DMS 273 treated with DMSO at 0.1 percent for 48 hours (cell line): Measurements from ENCODE around the gene TGM6.
"Not testable (repeated sequence)": the region's sequence is repeated elsewhere in the genome, so short reads cannot be mapped to it uniquely, and the experiment has no call there.

Experiments used
- DNase-seq: peaks from one replicate; lab custom pipeline; 2025; lab: John Stamatoyannopoulos, UW

Gene TGM6

GRCh38 chr20:2398449-2398848 lies 17.7 kb downstream of the TGM6 start:
- no peak for DNase-seq

- no peak for DNase-seq
These were observed 18.7 kb downstream of the TGM6 start for GRCh38 chr20:2399390-2399789.

DNA sequence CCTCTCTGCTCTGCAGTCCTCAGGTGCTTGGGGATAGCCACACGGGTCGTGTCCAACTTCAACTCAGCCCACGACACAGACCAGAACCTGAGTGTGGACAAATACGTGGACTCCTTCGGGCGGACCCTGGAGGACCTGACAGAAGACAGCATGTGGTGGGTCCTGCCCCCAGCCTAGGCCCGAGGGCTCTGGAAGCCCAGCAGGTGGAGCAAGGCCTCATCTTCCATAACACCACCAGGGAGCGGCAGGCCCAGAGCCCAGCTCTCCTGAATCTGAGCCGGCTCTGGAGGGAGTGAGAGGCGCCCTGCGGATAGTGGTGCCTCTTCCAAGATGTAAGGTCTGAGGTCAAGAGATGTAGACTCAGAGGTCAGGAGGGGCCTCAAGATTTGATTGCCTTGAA lies 19.6 kb downstream of the TGM6 start:
- no peak for DNase-seq

GRCh38 chr20:2401527-2401926 lies 20.8 kb downstream of the TGM6 start:
- DNase-seq, result no peak

- peak; percentile 34 for DNase-seq
These were observed 21.7 kb downstream of the TGM6 start for GRCh38 chr20:2402271-2402980.

DNA sequence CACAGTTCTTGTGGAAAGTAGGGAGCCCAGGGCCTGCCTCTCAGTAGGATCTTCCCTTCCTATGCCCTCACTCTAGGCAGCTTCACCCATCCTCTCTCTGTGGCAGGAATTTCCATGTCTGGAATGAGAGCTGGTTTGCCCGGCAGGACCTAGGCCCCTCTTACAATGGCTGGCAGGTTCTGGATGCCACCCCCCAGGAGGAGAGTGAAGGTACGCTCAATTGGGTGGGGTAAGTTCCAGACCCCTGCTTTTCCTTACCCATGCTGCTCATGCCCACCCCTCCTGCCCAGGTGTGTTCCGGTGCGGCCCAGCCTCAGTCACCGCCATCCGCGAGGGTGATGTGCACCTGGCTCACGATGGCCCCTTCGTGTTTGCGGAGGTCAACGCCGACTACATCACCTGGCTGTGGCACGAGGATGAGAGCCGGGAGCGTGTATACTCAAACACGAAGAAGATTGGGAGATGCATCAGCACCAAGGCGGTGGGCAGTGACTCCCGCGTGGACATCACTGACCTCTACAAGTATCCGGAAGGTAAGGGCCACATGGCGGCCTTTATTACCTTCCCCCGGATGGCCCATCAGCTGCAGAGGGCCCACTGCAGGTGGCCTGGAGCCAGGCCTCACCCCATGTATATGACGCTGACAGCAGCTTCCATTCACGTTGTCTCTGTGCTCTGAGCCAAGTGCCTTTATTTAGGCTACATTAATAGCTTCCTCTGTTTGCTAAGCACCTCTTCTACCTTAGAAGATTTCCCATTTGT lies 22.8 kb downstream of the TGM6 start:
- no peak for DNase-seq

- no peak for DNase-seq
These were observed 25.0 kb downstream of the TGM6 start for GRCh38 chr20:2405693-2406065.

GRCh38 chr20:2407355-2407754 lies 26.7 kb downstream of the TGM6 start:
- not testable (repeated sequence) for DNase-seq

DNA sequence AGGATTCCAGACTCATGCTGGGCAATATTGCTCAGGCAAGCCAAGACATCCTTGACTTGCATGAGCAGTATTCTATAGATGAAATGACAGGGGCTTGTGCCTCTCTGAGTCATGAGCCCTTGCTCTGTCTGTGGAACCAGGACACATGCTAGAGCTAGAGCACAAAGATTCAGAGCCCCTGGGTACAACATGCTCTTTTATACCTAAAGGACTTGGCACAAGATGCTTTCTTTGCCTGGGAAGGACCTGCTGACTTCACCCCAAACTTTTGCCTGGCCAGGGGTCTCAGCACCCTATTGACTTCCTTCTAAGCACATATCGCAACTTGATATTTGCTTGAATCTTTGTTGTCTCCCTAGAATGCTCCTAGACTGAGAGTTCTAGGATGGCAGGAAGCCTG lies 27.4 kb downstream of the TGM6 start:
- no peak for DNase-seq

GRCh38 chr20:2416541-2417212 lies 36.0 kb downstream of the TGM6 start:
- DNase-seq, result peak; percentile 49

DNA sequence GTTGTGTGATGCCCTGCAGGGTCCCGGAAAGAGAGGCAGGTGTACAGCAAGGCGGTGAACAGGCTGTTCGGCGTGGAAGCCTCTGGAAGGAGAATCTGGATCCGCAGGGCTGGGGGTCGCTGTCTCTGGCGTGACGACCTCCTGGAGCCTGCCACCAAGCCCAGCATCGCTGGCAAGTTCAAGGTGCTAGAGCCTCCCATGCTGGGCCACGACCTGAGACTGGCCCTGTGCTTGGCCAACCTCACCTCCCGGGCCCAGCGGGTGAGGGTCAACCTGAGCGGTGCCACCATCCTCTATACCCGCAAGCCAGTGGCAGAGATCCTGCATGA lies 36.5 kb downstream of the TGM6 start:
- DNase-seq, result no peak

DNA sequence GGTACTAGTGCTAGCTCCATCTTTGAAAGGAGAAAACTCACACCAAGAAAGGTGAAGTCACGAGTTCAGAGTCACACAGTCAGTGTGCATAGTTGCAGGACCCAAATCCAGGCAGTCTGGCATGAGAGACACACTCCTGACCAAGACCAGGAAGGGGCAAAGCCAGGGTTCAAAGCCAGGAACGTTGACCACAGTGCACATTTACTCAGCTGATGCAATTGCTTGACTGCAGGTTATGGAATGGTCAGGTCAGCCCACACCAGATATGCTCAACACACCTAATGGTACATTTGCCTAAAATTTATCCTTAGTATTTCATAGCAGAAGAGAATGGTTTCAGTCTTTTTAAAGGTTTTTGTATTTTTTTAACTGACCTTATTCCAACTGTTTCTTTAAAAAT lies 37.7 kb downstream of the TGM6 start:
- DNase-seq, result no peak

GRCh38 chr20:2420510-2420909 lies 39.8 kb downstream of the TGM6 start:
- DNase-seq, result no peak

GRCh38 chr20:2421247-2421646 lies 40.5 kb downstream of the TGM6 start:
- no peak for DNase-seq

- no peak for DNase-seq
These were observed 48.4 kb downstream of the TGM6 start for GRCh38 chr20:2429051-2429450.

GRCh38 chr20:2430538-2430937 lies 49.8 kb downstream of the TGM6 start:
- DNase-seq, result no peak

- no peak for DNase-seq
These were observed 50.5 kb downstream of the TGM6 start for GRCh38 chr20:2431185-2431584.

- peak; percentile 26 for DNase-seq
These were observed 66.1 kb downstream of the TGM6 start for GRCh38 chr20:2446845-2447244.

DNA sequence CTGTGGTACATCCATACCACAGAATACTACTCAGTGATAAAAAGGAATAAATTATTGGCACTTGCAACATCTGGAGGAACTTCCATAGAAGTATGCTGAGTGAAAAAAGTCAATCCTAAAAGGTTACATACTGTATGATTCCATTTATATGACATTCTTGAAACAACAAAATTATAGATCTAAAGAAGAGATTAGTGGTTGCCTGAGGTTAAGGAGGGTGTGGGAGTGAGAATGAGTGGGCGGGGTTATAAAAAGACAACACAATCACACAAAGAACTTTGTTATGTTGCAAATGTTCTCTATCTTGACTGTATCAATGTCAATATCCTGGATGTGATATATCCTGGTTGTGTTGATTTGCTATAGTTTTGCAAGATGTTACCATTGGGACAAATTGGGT lies 68.7 kb downstream of the TGM6 start:
- DNase-seq, result no peak

DNA sequence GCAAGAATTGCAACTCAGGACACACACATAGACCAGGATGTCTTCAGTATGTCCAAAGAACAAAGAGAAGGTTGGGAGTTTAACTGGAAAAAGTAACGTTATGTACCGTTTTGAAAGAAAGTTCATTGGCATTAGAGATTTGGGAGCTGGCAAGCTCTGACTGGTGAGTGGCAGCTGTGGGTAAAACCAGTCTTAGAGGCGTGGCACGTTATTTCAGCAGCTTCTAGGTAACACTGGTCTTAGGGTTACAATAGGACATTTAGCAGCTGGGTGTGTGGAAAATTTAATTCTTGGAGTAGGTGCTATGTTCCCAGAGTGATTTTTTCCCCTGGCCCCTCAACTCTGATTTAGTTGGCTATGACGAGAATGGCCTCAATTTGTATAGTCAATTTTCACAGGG lies 70.7 kb downstream of the TGM6 start:
- no peak for DNase-seq

DNA sequence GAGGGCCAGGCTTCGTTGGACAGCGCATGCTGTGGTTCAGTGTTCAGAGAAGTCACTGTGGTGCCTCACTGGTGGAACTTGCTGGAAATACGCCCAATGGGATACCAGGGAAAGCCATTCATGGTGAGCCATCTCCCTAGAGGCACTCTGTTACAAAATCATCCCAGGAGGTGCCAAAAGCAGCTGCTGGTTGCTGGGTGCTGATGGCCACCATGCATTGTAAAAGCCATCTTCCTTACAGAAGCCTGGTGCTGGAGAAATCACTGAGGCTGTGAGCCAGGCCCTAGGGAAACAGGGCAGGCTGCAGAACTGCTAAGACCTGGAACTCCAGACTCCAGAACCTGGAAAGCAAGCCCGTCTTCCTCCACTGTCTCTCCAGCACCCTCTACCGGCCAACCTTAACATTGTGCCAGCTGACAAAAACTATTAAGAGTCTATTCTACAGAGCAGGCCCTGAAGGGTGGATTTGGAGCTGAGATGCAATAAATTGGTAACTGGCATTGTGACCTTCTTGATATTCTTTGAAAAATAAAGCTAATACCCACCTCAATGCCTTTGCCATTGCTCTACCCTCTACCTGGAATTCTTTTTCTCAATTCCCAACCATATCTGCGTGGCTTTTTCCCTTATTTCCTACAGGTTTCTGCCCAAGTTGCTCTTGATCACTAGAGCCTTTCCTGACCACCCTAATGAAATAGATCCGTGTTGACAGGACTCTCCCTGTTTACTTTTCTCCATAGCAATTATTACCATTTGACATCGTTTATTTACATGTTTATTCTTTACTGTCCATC lies 71.4 kb downstream of the TGM6 start:
- DNase-seq, result peak; percentile 21

DNA sequence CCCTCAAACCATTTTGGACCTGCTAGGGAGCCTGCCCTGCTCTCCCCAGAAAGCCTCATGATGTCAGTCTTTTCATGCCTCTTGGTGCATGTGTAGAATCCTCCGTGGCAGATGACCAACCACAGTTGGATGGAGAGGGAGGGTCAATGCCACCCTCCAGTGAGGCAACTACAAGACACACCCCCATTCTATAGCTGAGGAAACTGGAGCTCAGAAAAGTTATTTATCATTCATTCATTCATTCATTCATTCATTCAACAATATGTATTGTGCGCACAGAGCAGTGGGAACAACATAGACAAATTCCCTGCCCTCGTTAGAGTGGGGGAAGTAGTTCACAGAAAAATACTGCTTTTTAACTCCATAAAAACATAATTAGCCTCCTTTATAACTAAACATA lies 73.1 kb downstream of the TGM6 start:
- no peak for DNase-seq
